K562 (cell line): ENCODE data around the gene ARHGEF17. TPM values are rescaled to one million over a fixed set of nuclear protein-coding genes. Genes with fewer than 3 reads are reported as not detected.

ENCODE experiments used
- ESRRA ChIP-seq: fragments of 450-650 bp; IDR thresholded peaks from 2 replicates; pipeline ENCODE4 v1.6.1; 2014; ENCODE audit warnings: low read depth, mild to moderate bottlenecking, moderate library complexity, borderline replicate concordance
- FIP1L1 ChIP-seq: fragments of 200-400 bp; formaldehyde crosslinking; IDR thresholded peaks from 2 replicates; pipeline ENCODE4 v1.6.1; 2018; ENCODE audit warnings: mild to moderate bottlenecking, low read depth, low read length; ENCODE audit not compliant: poor library complexity, severe bottlenecking
- FOXA1 ChIP-seq: fragments of 450-650 bp; IDR thresholded peaks from 2 replicates; pipeline ENCODE4 v1.6.1; 2016; ENCODE audit warnings: mild to moderate bottlenecking, borderline replicate concordance
- FOXA3 ChIP-seq, 2 experiments: fragments of 450-650 bp in 1 of 2; sonication (generic) in 1 of 2; formaldehyde crosslinking; IDR thresholded peaks in 1 of 2; conservative IDR thresholded peaks in 1 of 2; 2 replicates each; pipeline versions ENCODE4 v1.4.0 to v1.8.0; 2020 to 2022; ENCODE audit warnings: mild to moderate bottlenecking in 2 of 2, missing genetic modification reagents in 1 of 2
- FOXK2 ChIP-seq, 2 experiments: fragments of 450-650 bp; IDR thresholded peaks in 1 of 2; conservative IDR thresholded peaks in 1 of 2; 2 replicates each; pipeline ENCODE4 v1.6.1; 2016; ENCODE audit warnings: low read depth in 2 of 2, mild to moderate bottlenecking in 1 of 2
- ID3 ChIP-seq, 2 experiments: fragments of 250-450 bp in 1 of 2; fragments of 450-650 bp in 1 of 2; sonication (Bioruptor Pico) in 1 of 2; IDR thresholded peaks; 2 replicates each; pipeline versions ENCODE4 v1.6.1 to v1.8.0; 2016 to 2021; ENCODE audit warnings: mild to moderate bottlenecking in 2 of 2, moderate library complexity in 2 of 2, missing compliant biosample characterization in 1 of 2, missing genetic modification characterization in 1 of 2
- JUND ChIP-seq, 2 experiments: IDR thresholded peaks; 2 replicates in 1 of 2; 3 replicates in 1 of 2; pipeline ENCODE4 v1.6.1; 2011; ENCODE audit warnings: borderline replicate concordance in 2 of 2, low read depth in 2 of 2, low read length in 2 of 2, improper control_type of control experiment in 1 of 2, missing biosample characterization in 1 of 2, missing genetic modification characterization in 1 of 2, missing genetic modification reagents in 1 of 2
- MXI1 ChIP-seq: IDR thresholded peaks from 2 replicates; pipeline ENCODE4 v1.6.1; 2011; ENCODE audit warnings: low read depth, mild to moderate bottlenecking, improper control_type of control experiment, low read length
- NFXL1 ChIP-seq: fragments of 450-650 bp; formaldehyde crosslinking; IDR thresholded peaks from 2 replicates; pipeline ENCODE4 v1.4.0; 2021; ENCODE audit warnings: mild to moderate bottlenecking
- NR2F6 ChIP-seq: fragments of 450-650 bp; formaldehyde crosslinking; IDR thresholded peaks from 2 replicates; pipeline ENCODE4 v1.4.0; 2020; ENCODE audit warnings: mild to moderate bottlenecking
- POLR3A ChIP-seq: IDR thresholded peaks from 2 replicates; pipeline ENCODE4 v1.6.1; 2011; ENCODE audit warnings: borderline replicate concordance, mild to moderate bottlenecking, moderate library complexity; ENCODE audit not compliant: insufficient read length, insufficient read depth; ENCODE audit errors: extremely low read depth
- RBM17 ChIP-seq: fragments of 200-400 bp; formaldehyde crosslinking; IDR thresholded peaks from 2 replicates; pipeline ENCODE4 v1.6.1; 2017; ENCODE audit warnings: low read depth, mild to moderate bottlenecking, low read length, borderline replicate concordance
- SUPT5H ChIP-seq: fragments of 450-650 bp; IDR thresholded peaks from 2 replicates; pipeline ENCODE4 v1.6.1; 2016
- TEAD2 ChIP-seq: fragments of 450-650 bp; IDR thresholded peaks from 2 replicates; pipeline ENCODE4 v1.6.1; 2016; ENCODE audit warnings: missing genetic modification characterization, control low read depth, missing compliant biosample characterization
- TGIF2 ChIP-seq: sonication (generic); formaldehyde crosslinking; IDR thresholded peaks from 2 replicates; pipeline ENCODE4 v1.8.1; 2022; ENCODE audit warnings: mild to moderate bottlenecking, missing genetic modification reagents, moderate library complexity
- ZNF3 ChIP-seq: fragments of 250-450 bp; sonication (Bioruptor Pico); IDR thresholded peaks from 2 replicates; pipeline ENCODE4 v1.5.0; 2021; ENCODE audit warnings: mild to moderate bottlenecking, moderate library complexity
- ZNF431 ChIP-seq: sonication (generic); formaldehyde crosslinking; IDR thresholded peaks from 2 replicates; pipeline ENCODE4 v1.8.0; 2022; ENCODE audit warnings: mild to moderate bottlenecking, missing genetic modification reagents
- ZNF644 ChIP-seq: fragments of 200-800 bp; sonication (Bioruptor generic); IDR thresholded peaks from 2 replicates; pipeline ENCODE4 v1.6.1; 2016; ENCODE audit warnings: low read depth, missing genetic modification characterization, missing compliant biosample characterization
- ZNF79 ChIP-seq: fragments of 250-450 bp; sonication (Bioruptor Pico); IDR thresholded peaks from 2 replicates; pipeline ENCODE4 v1.4.0; 2020; ENCODE audit warnings: low read depth, mild to moderate bottlenecking, moderate library complexity
- ZNF830 ChIP-seq: fragments of 250-450 bp; sonication (Bioruptor Pico); IDR thresholded peaks from 2 replicates; pipeline ENCODE4 v1.5.0; 2021; ENCODE audit warnings: mild to moderate bottlenecking
- polyA plus RNA-seq, 8 experiments: library from polyadenylated mRNA; depleted of rRNA in 4 of 8; stranded (reverse) in 5 of 8; unstranded in 3 of 8; fragments of >200 nt; fragmentation: Nextera tagmentation in 2 of 8; fragmentation: Illumina TruSeq in 1 of 8; extraction: Ambion mirVana in 2 of 8; extraction: Trizol in 1 of 8; gene quantifications; 2 replicates each; pipeline versions ENCODE4 v1.2.1 to v1.2.3, GENCODE V29; 2011 to 2014; ENCODE audit warnings: inconsistent platforms in 1 of 8, missing spikeins in 1 of 8
- total RNA-seq, 7 experiments: library from RNA; depleted of rRNA in 6 of 7; stranded (reverse); fragments of >200 nt in 6 of 7; fragmentation: Illumina TruSeq in 2 of 7; extraction: Trizol in 2 of 7; gene quantifications; 2 replicates each; pipeline versions ENCODE4 v1.2.1 to v1.2.3, GENCODE V29; 2011 to 2021; ENCODE audit warnings: low replicate concordance in 1 of 7
- TF ChIP-seq, protein P1 (sequence below): sonication (generic); formaldehyde crosslinking; IDR thresholded peaks from 2 replicates; pipeline ENCODE4 v1.8.0; 2022; ENCODE audit warnings: mild to moderate bottlenecking, missing genetic modification reagents
- TF ChIP-seq, protein P2 (sequence below): fragments of 150-350 bp; conservative IDR thresholded peaks from 2 replicates; pipeline ENCODE4 v1.6.1; 2014; ENCODE audit warnings: low read length

ARHGEF17 gene
- total and polyA plus RNA-seq, 9 of the 15 experiments (the other 6 are each of a cell fraction or from before 2014, with no cell fraction given) = 0.04 to 0.68 (median 0.10) TPM; not detected in 2

DNA sequence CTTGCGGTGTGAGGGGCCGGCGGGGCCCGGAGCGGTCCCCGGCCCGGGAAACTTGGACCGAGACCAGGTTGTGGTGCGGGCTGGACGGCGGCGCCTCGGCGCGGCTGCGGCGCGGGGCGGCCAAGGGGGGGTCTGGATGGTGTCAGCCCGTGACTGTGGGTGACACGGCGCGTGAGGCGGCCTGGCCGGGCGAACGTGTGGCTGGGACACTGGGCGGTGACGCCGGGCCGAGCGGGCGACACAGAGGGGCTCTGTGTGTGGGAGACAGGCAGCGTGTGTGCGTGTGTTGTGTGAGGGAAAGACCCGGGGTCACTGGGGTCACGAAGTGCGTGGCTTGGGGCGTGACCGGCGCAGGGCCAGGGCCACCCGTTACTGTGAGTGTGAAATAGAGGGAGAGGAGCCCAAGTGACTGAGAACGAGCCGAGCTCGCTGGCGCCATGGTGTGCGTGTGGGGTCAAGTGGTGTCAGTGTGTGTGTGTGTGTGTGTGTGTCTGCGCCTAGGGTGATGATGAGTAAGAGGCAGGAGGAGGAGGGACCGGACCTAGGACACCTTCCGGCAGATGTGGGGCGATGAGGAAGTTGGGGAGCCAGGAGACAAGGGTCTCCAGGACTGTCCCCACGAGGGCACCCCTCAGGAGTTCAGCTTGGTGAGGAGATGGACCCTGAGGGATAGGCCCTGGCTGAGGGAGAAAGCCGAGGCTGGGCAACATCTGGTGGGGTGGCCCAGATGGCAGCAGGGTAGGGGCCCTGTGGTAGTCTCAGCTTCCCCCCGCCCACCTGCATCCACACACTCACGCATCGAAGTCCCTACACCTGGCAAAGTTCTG, 68.9 kb downstream of the ARHGEF17 start (continued):
- TF ChIP-seq NFXL1 (no peak; the same call in 1 of the 2 replicates), FOXK2 (conservative IDR thresholded peaks at IDR 0.05 in 1 of 2, IDR thresholded peaks at IDR 0.05 in 1 of 2; ENCODE audit: low read depth in 2 of 2) (peak in 1 of 2 experiments; percentile 62; a peak in 1 of 4 replicates), FIP1L1 (peak; percentile 75), TEAD2 (tag) (no peak), ZNF431 (CRISPR knock-in tag) (no peak), ZNF830 (CRISPR knock-in tag) (no peak), MXI1 (no peak), SUPT5H (peak; percentile 80), ZNF79 (CRISPR knock-in tag) (no peak), ZNF644 (tag) (no peak), TGIF2 (no peak), NR2F6 (CRISPR knock-in tag) (peak; percentile 89; the same call in 1 of the 2 replicates), ID3 (CRISPR knock-in tag; IDR thresholded peaks at IDR 0.05) (no peak), ID3 (tag; IDR thresholded peaks at IDR 0.05) (no peak), ESRRA (0 out of 2 replicates have a peak, but pooled peaks have one; percentile 10), POLR3A (no peak), FOXA1 (no peak), JUND (IDR thresholded peaks at IDR 0.05; ENCODE audit: borderline replicate concordance, low read depth, low read length) (peak; percentile 86), JUND (tag; IDR thresholded peaks at IDR 0.05; ENCODE audit: borderline replicate concordance, low read depth, low read length) (peak; percentile 80; the same call in 2 of the 3 replicates), RBM17 (no peak), FOXA3 (CRISPR knock-in tag; conservative IDR thresholded peaks at IDR 0.05 in 1 of 2, IDR thresholded peaks at IDR 0.05 in 1 of 2) (peak in 1 of 2 experiments; percentile 14; a peak in 1 of 4 replicates), ZNF3 (no peak)
- TF ChIP-seq, protein P1, sequence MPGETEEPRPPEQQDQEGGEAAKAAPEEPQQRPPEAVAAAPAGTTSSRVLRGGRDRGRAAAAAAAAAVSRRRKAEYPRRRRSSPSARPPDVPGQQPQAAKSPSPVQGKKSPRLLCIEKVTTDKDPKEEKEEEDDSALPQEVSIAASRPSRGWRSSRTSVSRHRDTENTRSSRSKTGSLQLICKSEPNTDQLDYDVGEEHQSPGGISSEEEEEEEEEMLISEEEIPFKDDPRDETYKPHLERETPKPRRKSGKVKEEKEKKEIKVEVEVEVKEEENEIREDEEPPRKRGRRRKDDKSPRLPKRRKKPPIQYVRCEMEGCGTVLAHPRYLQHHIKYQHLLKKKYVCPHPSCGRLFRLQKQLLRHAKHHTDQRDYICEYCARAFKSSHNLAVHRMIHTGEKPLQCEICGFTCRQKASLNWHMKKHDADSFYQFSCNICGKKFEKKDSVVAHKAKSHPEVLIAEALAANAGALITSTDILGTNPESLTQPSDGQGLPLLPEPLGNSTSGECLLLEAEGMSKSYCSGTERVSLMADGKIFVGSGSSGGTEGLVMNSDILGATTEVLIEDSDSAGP (CRISPR knock-in tag) = 0 out of 2 replicates have a peak, but pooled peaks have one; percentile 12
- TF ChIP-seq, protein P2, sequence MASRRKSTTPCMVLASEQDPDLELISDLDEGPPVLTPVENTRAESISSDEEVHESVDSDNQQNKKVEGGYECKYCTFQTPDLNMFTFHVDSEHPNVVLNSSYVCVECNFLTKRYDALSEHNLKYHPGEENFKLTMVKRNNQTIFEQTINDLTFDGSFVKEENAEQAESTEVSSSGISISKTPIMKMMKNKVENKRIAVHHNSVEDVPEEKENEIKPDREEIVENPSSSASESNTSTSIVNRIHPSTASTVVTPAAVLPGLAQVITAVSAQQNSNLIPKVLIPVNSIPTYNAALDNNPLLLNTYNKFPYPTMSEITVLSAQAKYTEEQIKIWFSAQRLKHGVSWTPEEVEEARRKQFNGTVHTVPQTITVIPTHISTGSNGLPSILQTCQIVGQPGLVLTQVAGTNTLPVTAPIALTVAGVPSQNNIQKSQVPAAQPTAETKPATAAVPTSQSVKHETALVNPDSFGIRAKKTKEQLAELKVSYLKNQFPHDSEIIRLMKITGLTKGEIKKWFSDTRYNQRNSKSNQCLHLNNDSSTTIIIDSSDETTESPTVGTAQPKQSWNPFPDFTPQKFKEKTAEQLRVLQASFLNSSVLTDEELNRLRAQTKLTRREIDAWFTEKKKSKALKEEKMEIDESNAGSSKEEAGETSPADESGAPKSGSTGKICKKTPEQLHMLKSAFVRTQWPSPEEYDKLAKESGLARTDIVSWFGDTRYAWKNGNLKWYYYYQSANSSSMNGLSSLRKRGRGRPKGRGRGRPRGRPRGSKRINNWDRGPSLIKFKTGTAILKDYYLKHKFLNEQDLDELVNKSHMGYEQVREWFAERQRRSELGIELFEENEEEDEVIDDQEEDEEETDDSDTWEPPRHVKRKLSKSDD = no peak
